Breast epithelium (tissue), 3 donors: Measurements from ENCODE around the gene LDAF1.

ENCODE experiments used
- POLR2A ChIP-seq: fragments of 450-650 bp; IDR thresholded peaks from one replicate; pipeline ENCODE4 v1.6.1; 2016; ENCODE audit warnings: antibody characterized with exemption, mild to moderate bottlenecking, moderate library complexity
- TF ChIP-seq, protein P1 (sequence below), 3 donors: fragments of 450-650 bp; IDR thresholded peaks; one replicate each; pipeline ENCODE4 v1.5.1; 2016 to 2017; ENCODE audit warnings: antibody characterized with exemption in 3 of 3, mild to moderate bottlenecking in 3 of 3, moderate library complexity in 3 of 3

- TF ChIP-seq, protein P1, sequence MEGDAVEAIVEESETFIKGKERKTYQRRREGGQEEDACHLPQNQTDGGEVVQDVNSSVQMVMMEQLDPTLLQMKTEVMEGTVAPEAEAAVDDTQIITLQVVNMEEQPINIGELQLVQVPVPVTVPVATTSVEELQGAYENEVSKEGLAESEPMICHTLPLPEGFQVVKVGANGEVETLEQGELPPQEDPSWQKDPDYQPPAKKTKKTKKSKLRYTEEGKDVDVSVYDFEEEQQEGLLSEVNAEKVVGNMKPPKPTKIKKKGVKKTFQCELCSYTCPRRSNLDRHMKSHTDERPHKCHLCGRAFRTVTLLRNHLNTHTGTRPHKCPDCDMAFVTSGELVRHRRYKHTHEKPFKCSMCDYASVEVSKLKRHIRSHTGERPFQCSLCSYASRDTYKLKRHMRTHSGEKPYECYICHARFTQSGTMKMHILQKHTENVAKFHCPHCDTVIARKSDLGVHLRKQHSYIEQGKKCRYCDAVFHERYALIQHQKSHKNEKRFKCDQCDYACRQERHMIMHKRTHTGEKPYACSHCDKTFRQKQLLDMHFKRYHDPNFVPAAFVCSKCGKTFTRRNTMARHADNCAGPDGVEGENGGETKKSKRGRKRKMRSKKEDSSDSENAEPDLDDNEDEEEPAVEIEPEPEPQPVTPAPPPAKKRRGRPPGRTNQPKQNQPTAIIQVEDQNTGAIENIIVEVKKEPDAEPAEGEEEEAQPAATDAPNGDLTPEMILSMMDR (IDR thresholded peaks at IDR 0.05): no peak
- TF ChIP-seq POLR2A: no peak
These were observed 30.8 kb downstream of the LDAF1 start for GRCh38 chr16:21189311-21189710.
